Sigmoid colon (tissue), 7 donors: ENCODE measurements around the gene TCOF1. TPM values are rescaled to one million over a fixed set of nuclear protein-coding genes. Genes with fewer than 3 reads are reported as not detected.

Experiments
- DNase-seq: peaks from one replicate; pipeline ENCODE4 v3.0.0-alpha.2; 2019
- H3K27ac ChIP-seq, 4 donors: fragments of 200-600 bp; sonication (generic); one replicate each; pipeline ENCODE4 v1.5.1; 2016 to 2019; ENCODE audit warnings: mild to moderate bottlenecking in 1 of 4
- H3K27me3 ChIP-seq, 3 donors: fragments of 200-600 bp; sonication (generic); one replicate each; pipeline ENCODE4 v1.5.1; 2019; ENCODE audit warnings: mild to moderate bottlenecking in 1 of 3
- H3K36me3 ChIP-seq, 4 donors: fragments of 200-600 bp; sonication (generic); one replicate each; pipeline ENCODE4 v1.5.1; 2016 to 2019
- H3K4me1 ChIP-seq, 4 donors: fragments of 200-600 bp; sonication (generic); one replicate each; pipeline ENCODE4 v1.5.1; 2017 to 2019
- H3K4me3 ChIP-seq, 4 donors: fragments of 200-600 bp; sonication (generic); one replicate each; pipeline ENCODE4 v1.5.1; 2017 to 2019; ENCODE audit warnings: mild to moderate bottlenecking in 2 of 4, moderate library complexity in 1 of 4
- H3K9me3 ChIP-seq, 4 donors: fragments of 200-600 bp in 3 of 4; sonication (generic) in 3 of 4; one replicate each; pipeline versions ENCODE4 v1.5.1 to v1.6.1; 2013 to 2019
- EP300 ChIP-seq, 4 donors: sonication (generic); formaldehyde crosslinking; IDR thresholded peaks; one replicate each; pipeline ENCODE4 v1.6.1; 2017; ENCODE audit warnings: antibody characterized with exemption in 4 of 4
- POLR2A ChIP-seq, 2 donors: fragments of 450-650 bp; IDR thresholded peaks; one replicate each; pipeline ENCODE4 v1.6.1; 2016; ENCODE audit warnings: antibody characterized with exemption in 2 of 2, mild to moderate bottlenecking in 2 of 2, moderate library complexity in 2 of 2
- POLR2AphosphoS5 ChIP-seq, 4 donors: sonication (generic); formaldehyde crosslinking; IDR thresholded peaks; one replicate each; pipeline ENCODE4 v1.6.1; 2017; ENCODE audit warnings: antibody characterized with exemption in 4 of 4
- WGBS, 2 donors: extraction: QIAGEN DNeasy Blood & Tissue Kit; methylation state at CpG; one replicate each; pipeline ENCODE4 v1.1.7; 2013; 5-methylcytosine and 5-hydroxymethylcytosine counted together
- intact Hi-C: fragments of 100-400 bp; cut with DNase I; formaldehyde crosslinking; loops from one replicate; pipeline ENCODE4 v1.15.1; 2023
- polyA plus RNA-seq, 3 donors: library from polyadenylated mRNA; stranded (reverse); fragments of 200-250 nt; gene quantifications; one replicate each; pipeline ENCODE4 v1.2.3, GENCODE V29; 2013
- total RNA-seq, 4 donors: library from RNA; depleted of rRNA; stranded (reverse); fragments of >200 nt; gene quantifications; one replicate each; pipeline ENCODE4 v1.1.0, GENCODE V29; 2016
- TF ChIP-seq, protein P1 (sequence below), 4 experiments: fragments of 450-650 bp in 3 of 4; fragments of 200-600 bp in 1 of 4; IDR thresholded peaks; one replicate each; pipeline ENCODE4 v1.5.1; 2016 to 2019; ENCODE audit warnings: antibody characterized with exemption in 4 of 4, mild to moderate bottlenecking in 3 of 4, moderate library complexity in 2 of 4
- donor health status: healthy with polysubstance abuse.
- donor health status: Bipolar disorder and iron deficiency.
- donor health status: healthy.

TCOF1 gene
- total and polyA plus RNA-seq, 7 donors = 5.4 to 28.1 (median 20.0) TPM

DNA sequence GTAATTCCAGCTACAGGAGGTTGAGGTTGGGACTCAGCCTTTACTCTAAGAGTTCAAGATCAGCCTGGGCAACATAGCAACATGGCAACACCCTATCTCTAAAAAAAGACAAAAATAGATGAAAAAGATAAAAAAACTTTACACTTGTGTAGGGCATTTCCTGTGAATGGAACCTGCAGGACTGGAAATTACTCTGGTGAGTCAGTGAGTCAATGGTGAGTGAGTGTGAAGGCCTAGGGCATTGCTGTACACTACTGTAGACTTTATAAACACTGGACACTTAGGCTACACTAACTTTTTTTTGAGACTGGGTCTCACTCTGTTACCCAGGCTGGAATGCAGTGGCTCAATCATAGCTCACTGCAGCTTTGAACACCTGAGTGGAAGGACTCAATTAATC, 35.3 kb upstream of the TCOF1 start:
- Histone ChIP-seq H3K27ac (no peak overlapping the region), H3K9me3 (no peaks in the 10 kb centered on the region), H3K36me3 (no peaks in the 10 kb centered on the region), H3K4me3 (no peak overlapping the region), H3K27me3 (no peaks in the 10 kb centered on the region), H3K4me1 (peaks cover 0 to 17% (median 5%) of the 10 kb centered on the region in 4 donors)
- no peak for TF ChIP-seq POLR2AphosphoS5 (IDR thresholded peaks at IDR 0.05)
- TF ChIP-seq POLR2A (IDR thresholded peaks at IDR 0.05) = no peak
- TF ChIP-seq, protein P1, sequence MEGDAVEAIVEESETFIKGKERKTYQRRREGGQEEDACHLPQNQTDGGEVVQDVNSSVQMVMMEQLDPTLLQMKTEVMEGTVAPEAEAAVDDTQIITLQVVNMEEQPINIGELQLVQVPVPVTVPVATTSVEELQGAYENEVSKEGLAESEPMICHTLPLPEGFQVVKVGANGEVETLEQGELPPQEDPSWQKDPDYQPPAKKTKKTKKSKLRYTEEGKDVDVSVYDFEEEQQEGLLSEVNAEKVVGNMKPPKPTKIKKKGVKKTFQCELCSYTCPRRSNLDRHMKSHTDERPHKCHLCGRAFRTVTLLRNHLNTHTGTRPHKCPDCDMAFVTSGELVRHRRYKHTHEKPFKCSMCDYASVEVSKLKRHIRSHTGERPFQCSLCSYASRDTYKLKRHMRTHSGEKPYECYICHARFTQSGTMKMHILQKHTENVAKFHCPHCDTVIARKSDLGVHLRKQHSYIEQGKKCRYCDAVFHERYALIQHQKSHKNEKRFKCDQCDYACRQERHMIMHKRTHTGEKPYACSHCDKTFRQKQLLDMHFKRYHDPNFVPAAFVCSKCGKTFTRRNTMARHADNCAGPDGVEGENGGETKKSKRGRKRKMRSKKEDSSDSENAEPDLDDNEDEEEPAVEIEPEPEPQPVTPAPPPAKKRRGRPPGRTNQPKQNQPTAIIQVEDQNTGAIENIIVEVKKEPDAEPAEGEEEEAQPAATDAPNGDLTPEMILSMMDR (IDR thresholded peaks at IDR 0.05) = no peak
- no peak for TF ChIP-seq EP300 (IDR thresholded peaks at IDR 0.05)
- no peak for DNase-seq
- intact Hi-C loops = no loop called here

DNA sequence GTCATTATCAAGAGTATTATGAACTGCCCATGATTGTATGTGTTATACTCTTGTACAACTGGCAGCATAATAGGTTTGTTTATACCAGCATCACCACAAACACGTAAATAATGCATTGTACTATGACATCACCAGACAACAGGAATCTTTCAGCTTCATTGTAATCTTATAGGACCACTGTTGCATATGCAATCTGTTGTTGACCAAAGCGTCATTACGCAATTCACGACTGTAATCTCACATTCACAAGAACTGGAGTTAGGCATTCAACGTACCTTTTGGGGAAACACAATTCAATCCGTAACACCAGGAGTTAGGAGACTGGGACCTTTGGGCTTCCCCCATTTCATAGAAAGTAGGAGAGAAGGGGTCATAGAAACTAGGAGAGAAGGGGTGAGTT, 34.4 kb upstream of the TCOF1 start:
- WGBS, 2 donors = 81 to 88% methylated on average over 6 of the region's 6 CpGs
- intact Hi-C loops = no loop called here

DNA sequence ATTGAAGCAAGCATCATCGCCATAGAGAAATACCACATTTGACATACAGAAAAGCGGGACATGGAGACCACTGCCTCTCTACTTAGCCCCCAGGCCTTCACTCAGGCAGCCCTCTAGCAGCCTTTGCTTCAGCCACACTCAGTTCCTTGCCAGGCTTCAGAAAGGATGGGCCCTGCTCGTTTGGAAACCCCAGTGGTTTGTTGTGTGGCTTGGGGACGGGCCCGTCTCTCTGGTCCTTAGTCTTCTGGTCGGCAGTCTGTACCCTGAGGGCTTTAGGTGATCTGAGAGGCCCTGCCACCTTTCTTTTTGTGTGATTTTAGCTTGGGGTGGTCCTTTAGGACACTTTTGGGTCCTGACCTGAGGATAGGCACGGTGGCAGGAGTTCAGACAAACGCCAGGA, 33.7 kb upstream of the TCOF1 start:
- H3K9me3 ChIP-seq = no peaks in the 10 kb centered on the region
- H3K27me3 ChIP-seq = no peaks in the 10 kb centered on the region
- no peaks in the 10 kb centered on the region for H3K36me3 ChIP-seq
- no peak overlapping the region for H3K27ac ChIP-seq
- TF ChIP-seq POLR2A (IDR thresholded peaks at IDR 0.05) (no peak), POLR2AphosphoS5 (IDR thresholded peaks at IDR 0.05) (no peak), EP300 (IDR thresholded peaks at IDR 0.05) (no peak)
- TF ChIP-seq, protein P1 (IDR thresholded peaks at IDR 0.05) = no peak
- 64 to 89% methylated on average over 8 of the region's 8 CpGs for WGBS, 2 donors
- intact Hi-C loops = no loop called here
- peaks cover 0 to 17% (median 3%) of the 10 kb centered on the region in 4 donors for H3K4me1 ChIP-seq
- no peak overlapping the region for H3K4me3 ChIP-seq
- DNase-seq = no peak

More for the DNA sequence above, 34.4 kb upstream of the TCOF1 start:
- H3K27ac ChIP-seq = no peak overlapping the region
- TF ChIP-seq, protein P1 (IDR thresholded peaks at IDR 0.05) = no peak
- H3K4me1 ChIP-seq = peaks cover 0 to 17% (median 3%) of the 10 kb centered on the region in 4 donors
- no peak for DNase-seq
- H3K9me3 ChIP-seq = no peaks in the 10 kb centered on the region
- H3K27me3 ChIP-seq = no peaks in the 10 kb centered on the region
- H3K4me3 ChIP-seq = no peak overlapping the region
- no peaks in the 10 kb centered on the region for H3K36me3 ChIP-seq

DNA sequence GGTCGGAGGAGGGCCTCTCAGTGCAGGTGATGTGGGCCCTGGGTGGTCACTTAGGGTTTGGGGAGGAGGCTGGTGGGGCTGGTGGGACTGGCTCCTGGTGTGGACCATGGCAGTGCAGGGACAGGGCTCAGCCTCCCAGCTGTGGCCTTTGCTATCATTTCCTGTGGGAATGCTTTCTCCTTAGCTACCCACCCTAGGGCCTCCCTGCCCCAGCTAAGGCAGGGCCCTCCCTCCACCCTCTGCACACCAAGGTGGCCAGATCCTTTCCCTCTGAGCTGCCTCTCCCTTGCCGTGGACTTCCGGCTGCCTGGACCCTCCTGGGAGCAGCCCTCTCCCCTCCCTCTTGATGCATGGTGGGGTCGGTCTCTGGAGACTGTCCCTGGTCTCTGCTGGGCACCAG, 32.1 kb upstream of the TCOF1 start:
- TF ChIP-seq POLR2A (IDR thresholded peaks at IDR 0.05) (no peak), POLR2AphosphoS5 (IDR thresholded peaks at IDR 0.05) (no peak), EP300 (IDR thresholded peaks at IDR 0.05) (no peak)
- TF ChIP-seq, protein P1 (IDR thresholded peaks at IDR 0.05) = no peak
- DNase-seq = no peak
- Histone ChIP-seq H3K27me3 (no peaks in the 10 kb centered on the region), H3K27ac (no peak overlapping the region), H3K4me1 (peaks cover 0 to 3% (median 0%) of the 10 kb centered on the region in 4 donors), H3K36me3 (no peaks in the 10 kb centered on the region), H3K4me3 (no peak overlapping the region), H3K9me3 (no peaks in the 10 kb centered on the region)
- intact Hi-C loops = no loop called here
- 84% methylated on average over 4 of the region's 4 CpGs for WGBS, 2 donors

DNA sequence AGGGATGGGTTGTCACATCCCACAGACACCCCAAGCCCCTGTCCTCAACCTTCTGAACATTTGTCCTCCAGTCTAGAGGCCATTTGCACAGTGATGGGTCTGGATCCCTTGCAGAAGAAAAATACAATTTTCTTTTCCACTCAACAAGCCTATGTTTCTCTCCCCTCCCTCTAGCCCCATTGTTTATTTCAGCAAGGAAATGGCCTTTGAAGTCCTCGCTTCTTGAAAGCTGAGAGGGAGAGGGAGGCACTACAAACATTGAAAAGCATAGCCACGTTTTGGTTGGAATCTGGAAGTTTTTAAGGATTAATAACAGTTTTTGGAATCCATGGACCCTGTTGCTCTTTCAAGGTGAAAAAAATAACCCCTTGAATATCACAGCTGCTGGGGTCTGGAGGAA, 30.8 kb upstream of the TCOF1 start:
- Histone ChIP-seq H3K9me3 (no peaks in the 10 kb centered on the region), H3K27me3 (no peaks in the 10 kb centered on the region), H3K4me1 (no peaks in the 10 kb centered on the region), H3K27ac (no peak overlapping the region), H3K36me3 (no peaks in the 10 kb centered on the region), H3K4me3 (no peak overlapping the region)
- intact Hi-C loops = no loop called here
- no peak for DNase-seq
- no peak for TF ChIP-seq EP300 (IDR thresholded peaks at IDR 0.05)
- TF ChIP-seq POLR2A (IDR thresholded peaks at IDR 0.05) = no peak
- TF ChIP-seq, protein P1 (IDR thresholded peaks at IDR 0.05) = no peak
- no peak for TF ChIP-seq POLR2AphosphoS5 (IDR thresholded peaks at IDR 0.05)
- 56 to 63% methylated on average over 2 of the region's 2 CpGs for WGBS, 2 donors
